Neural progenitor cell (in vitro differentiated cells): ENCODE data around the gene ARHGEF35. TPM values are rescaled to one million over a fixed set of nuclear protein-coding genes. Genes with fewer than 3 reads are reported as not detected.
"Not testable (repeated sequence)": the region's sequence is repeated elsewhere in the genome, so short reads cannot be mapped to it uniquely, and the experiment has no call there.

Source experiments
- DNase-seq: peaks from one replicate; pipeline ENCODE4 v3.0.0-alpha.2; 2016; ENCODE audit warnings: low spot score
- H2AFZ ChIP-seq: fragments of 200-600 bp; sonication (generic); replicated peaks from 2 replicates; pipeline ENCODE4 v1.6.1; 2016; ENCODE audit warnings: antibody characterized with exemption
- H3F3A ChIP-seq: fragments of 200-600 bp; sonication (generic); 2 replicates; pipeline ENCODE4 v1.6.1; 2016; ENCODE audit warnings: antibody characterized with exemption, low read depth
- H3K27ac ChIP-seq: fragments of 200-600 bp; sonication (generic); 2 replicates; pipeline ENCODE4 v1.5.1; 2016; ENCODE audit warnings: mild to moderate bottlenecking
- H3K27me3 ChIP-seq: fragments of 200-600 bp; sonication (generic); 2 replicates; pipeline ENCODE4 v1.6.1; 2016; ENCODE audit warnings: mild to moderate bottlenecking, moderate library complexity
- H3K36me3 ChIP-seq: fragments of 200-600 bp; sonication (generic); 2 replicates; pipeline ENCODE4 v1.5.1; 2016
- H3K4me1 ChIP-seq: fragments of 200-600 bp; sonication (generic); 2 replicates; pipeline ENCODE4 v1.6.1; 2016; ENCODE audit warnings: mixed run types
- H3K4me2 ChIP-seq: fragments of 200-600 bp; sonication (generic); 2 replicates; pipeline ENCODE4 v1.6.1; 2016
- H3K4me3 ChIP-seq: fragments of 200-600 bp; sonication (generic); 2 replicates; pipeline ENCODE4 v1.5.1; 2016
- H3K79me2 ChIP-seq: fragments of 200-600 bp; sonication (generic); 2 replicates; pipeline ENCODE4 v1.6.1; 2016; ENCODE audit warnings: low read depth
- H3K9ac ChIP-seq: fragments of 200-600 bp; sonication (generic); 2 replicates; pipeline ENCODE4 v1.6.1; 2016
- H3K9me3 ChIP-seq: fragments of 200-600 bp; sonication (generic); 2 replicates; pipeline ENCODE4 v1.5.1; 2016; ENCODE audit warnings: low read depth
- H4K20me1 ChIP-seq: fragments of 200-600 bp; sonication (generic); 2 replicates; pipeline ENCODE4 v1.6.1; 2016; ENCODE audit warnings: low read depth
- H3K27ac Mint-ChIP-seq: 3 replicates; pipeline ENCODE4 v1.8.0; 2021; ENCODE audit warnings: mixed read lengths
- H3K27me3 Mint-ChIP-seq: 2 replicates; pipeline ENCODE4 v1.8.0; 2022; ENCODE audit warnings: low read depth, mild to moderate bottlenecking, inconsistent platforms, moderate library complexity, mixed read lengths; ENCODE audit not compliant: insufficient read depth
- H3K36me3 Mint-ChIP-seq: 3 replicates; pipeline ENCODE4 v1.8.0; 2021; ENCODE audit warnings: mixed read lengths
- H3K4me1 Mint-ChIP-seq: 3 replicates; pipeline ENCODE4 v1.8.0; 2021; ENCODE audit warnings: mixed read lengths
- H3K4me3 Mint-ChIP-seq: 3 replicates; pipeline ENCODE4 v1.8.0; 2021; ENCODE audit warnings: mild to moderate bottlenecking, moderate library complexity, mixed read lengths
- H3K9me3 Mint-ChIP-seq: 3 replicates; pipeline ENCODE4 v1.8.0; 2020; ENCODE audit warnings: mixed read lengths
- total RNA-seq: library from RNA; depleted of rRNA; stranded (reverse); fragments of >200 nt; gene quantifications from 2 replicates; pipeline ENCODE4 v1.2.3, GENCODE V29; 2015; ENCODE audit warnings: low replicate concordance

ARHGEF35 gene
- total RNA-seq, 1 donor from 2014 or later = 0.97 TPM

DNA sequence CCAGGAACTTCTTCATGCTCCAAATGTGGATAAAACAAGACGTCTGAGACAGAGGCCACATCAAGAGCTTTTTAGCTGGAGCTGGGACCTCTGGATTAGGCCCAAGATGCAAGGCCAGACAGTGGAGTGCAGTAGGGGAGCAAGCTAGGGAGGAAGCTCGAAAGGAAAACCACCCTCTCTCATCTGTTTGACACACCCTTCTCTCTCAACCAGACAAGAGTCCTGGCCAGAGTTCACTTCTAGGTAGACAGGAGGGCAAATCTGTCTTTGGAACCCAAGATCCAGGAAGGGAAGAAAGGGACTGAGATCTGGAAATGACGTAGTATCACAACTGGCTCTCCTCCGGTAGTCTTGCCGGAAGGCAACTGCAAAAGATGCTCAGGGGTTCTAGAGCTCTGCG lies 1.2 kb downstream of the ARHGEF35 start:
- not testable (repeated sequence) for H3K9me3 Mint-ChIP-seq, H3K27ac ChIP-seq, H4K20me1 ChIP-seq, DNase-seq, H3K27ac Mint-ChIP-seq, H3K4me1 Mint-ChIP-seq, H2AFZ ChIP-seq, H3K9me3 ChIP-seq, H3K36me3 ChIP-seq, H3K9ac ChIP-seq, H3K4me3 Mint-ChIP-seq, H3K79me2 ChIP-seq, H3K4me3 ChIP-seq, H3F3A ChIP-seq, H3K36me3 Mint-ChIP-seq, H3K4me2 ChIP-seq, H3K27me3 ChIP-seq, H3K4me1 ChIP-seq, H3K27me3 Mint-ChIP-seq

- H3K4me3 Mint-ChIP-seq, H3K9me3 ChIP-seq: not testable (repeated sequence)
Observed at GRCh38 chr7:144193782-144194181, 1.9 kb downstream of the ARHGEF35 start.

GRCh38 chr7:144188578-144189171 lies 7.0 kb downstream of the ARHGEF35 start:
- not testable (repeated sequence) for H3K79me2 ChIP-seq, H2AFZ ChIP-seq, H3F3A ChIP-seq, H3K9ac ChIP-seq, DNase-seq, H3K36me3 ChIP-seq, H3K27ac Mint-ChIP-seq, H4K20me1 ChIP-seq, H3K4me3 ChIP-seq, H3K36me3 Mint-ChIP-seq, H3K9me3 Mint-ChIP-seq, H3K27me3 ChIP-seq, H3K9me3 ChIP-seq, H3K4me1 Mint-ChIP-seq, H3K4me2 ChIP-seq, H3K27ac ChIP-seq, H3K27me3 Mint-ChIP-seq, H3K4me1 ChIP-seq, H3K4me3 Mint-ChIP-seq

More at GRCh38 chr7:144193782-144194181, 1.9 kb downstream of the ARHGEF35 start:
- H3K4me2 ChIP-seq, H3K9me3 Mint-ChIP-seq, H4K20me1 ChIP-seq, DNase-seq, H3K9ac ChIP-seq, H3F3A ChIP-seq, H3K36me3 ChIP-seq, H3K36me3 Mint-ChIP-seq, H3K27me3 ChIP-seq, H3K27me3 Mint-ChIP-seq, H3K4me1 ChIP-seq, H2AFZ ChIP-seq, H3K79me2 ChIP-seq, H3K27ac ChIP-seq, H3K27ac Mint-ChIP-seq, H3K4me3 ChIP-seq, H3K4me1 Mint-ChIP-seq: not testable (repeated sequence)

- H3K36me3 Mint-ChIP-seq, H3K27ac ChIP-seq, H3K36me3 ChIP-seq, H2AFZ ChIP-seq, H3K9me3 ChIP-seq, H3F3A ChIP-seq, H3K27ac Mint-ChIP-seq, H3K4me2 ChIP-seq, H3K9ac ChIP-seq, H3K4me1 Mint-ChIP-seq, DNase-seq, H3K27me3 ChIP-seq, H4K20me1 ChIP-seq, H3K4me3 ChIP-seq, H3K27me3 Mint-ChIP-seq, H3K4me3 Mint-ChIP-seq, H3K79me2 ChIP-seq, H3K4me1 ChIP-seq, H3K9me3 Mint-ChIP-seq: not testable (repeated sequence)
Observed at GRCh38 chr7:144187848-144188247, 7.8 kb downstream of the ARHGEF35 start.

GRCh38 chr7:144183166-144183565 lies 12.5 kb downstream of the ARHGEF35 start, which contains the start of gene CTAGE4:
TSS of gene CTAGE4 (plus strand) at chr7:144183466. CDS start at chr7:144183504, 38 bp downstream.
- H3K27ac Mint-ChIP-seq, H3K27ac ChIP-seq, H3K4me1 ChIP-seq, H4K20me1 ChIP-seq, H3K36me3 Mint-ChIP-seq, H3K9ac ChIP-seq, H3K27me3 Mint-ChIP-seq, H3K4me2 ChIP-seq, H3K9me3 Mint-ChIP-seq, H3K4me3 Mint-ChIP-seq, H3K4me1 Mint-ChIP-seq, H3K79me2 ChIP-seq, H2AFZ ChIP-seq, H3F3A ChIP-seq, H3K36me3 ChIP-seq, H3K27me3 ChIP-seq, DNase-seq, H3K4me3 ChIP-seq, H3K9me3 ChIP-seq: not testable (repeated sequence)

DNA sequence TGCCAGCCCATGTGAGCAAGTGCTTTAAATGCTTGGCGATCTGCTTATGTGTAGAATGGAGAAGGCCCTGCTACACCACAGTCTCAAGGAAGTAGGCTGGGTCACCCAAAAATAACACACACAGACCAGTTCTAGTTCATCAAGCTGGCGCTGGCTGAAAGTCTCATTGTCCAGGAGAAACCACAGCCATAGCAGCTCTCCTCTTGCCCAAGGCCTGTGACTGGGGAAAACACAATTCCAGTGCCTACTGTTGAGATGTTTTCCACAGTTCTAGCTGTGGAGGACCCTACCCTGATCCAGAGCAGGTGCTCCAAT lies 16.5 kb downstream of the ARHGEF35 start:
- H3K4me2 ChIP-seq, H3K27me3 ChIP-seq, H3K4me1 ChIP-seq, H3K79me2 ChIP-seq, H3K9ac ChIP-seq, H4K20me1 ChIP-seq, H3K4me3 ChIP-seq, H2AFZ ChIP-seq, H3K9me3 Mint-ChIP-seq, H3K27ac ChIP-seq, DNase-seq, H3K36me3 Mint-ChIP-seq, H3K4me1 Mint-ChIP-seq, H3K36me3 ChIP-seq, H3K9me3 ChIP-seq, H3F3A ChIP-seq, H3K4me3 Mint-ChIP-seq, H3K27me3 Mint-ChIP-seq, H3K27ac Mint-ChIP-seq: not testable (repeated sequence)
